Gastroesophageal sphincter (tissue), 3 donors: ENCODE results near the gene UROC1.

Source experiments
- CTCF ChIP-seq, 4 experiments: fragments of 200-600 bp in 2 of 4; fragments of 450-650 bp in 2 of 4; sonication (generic) in 1 of 4; IDR thresholded peaks; one replicate each; pipeline ENCODE4 v1.5.1; 2017 to 2019; ENCODE audit warnings: antibody characterized with exemption in 4 of 4, mild to moderate bottlenecking in 2 of 4, moderate library complexity in 2 of 4
- POLR2A ChIP-seq, 2 donors: fragments of 450-650 bp; IDR thresholded peaks; one replicate each; pipeline ENCODE4 v1.6.1; 2017; ENCODE audit warnings: antibody characterized with exemption in 2 of 2, mild to moderate bottlenecking in 2 of 2, moderate library complexity in 1 of 2
- POLR2AphosphoS5 ChIP-seq: sonication (generic); formaldehyde crosslinking; IDR thresholded peaks from one replicate; pipeline ENCODE4 v1.6.1; 2017; ENCODE audit warnings: antibody characterized with exemption

DNA sequence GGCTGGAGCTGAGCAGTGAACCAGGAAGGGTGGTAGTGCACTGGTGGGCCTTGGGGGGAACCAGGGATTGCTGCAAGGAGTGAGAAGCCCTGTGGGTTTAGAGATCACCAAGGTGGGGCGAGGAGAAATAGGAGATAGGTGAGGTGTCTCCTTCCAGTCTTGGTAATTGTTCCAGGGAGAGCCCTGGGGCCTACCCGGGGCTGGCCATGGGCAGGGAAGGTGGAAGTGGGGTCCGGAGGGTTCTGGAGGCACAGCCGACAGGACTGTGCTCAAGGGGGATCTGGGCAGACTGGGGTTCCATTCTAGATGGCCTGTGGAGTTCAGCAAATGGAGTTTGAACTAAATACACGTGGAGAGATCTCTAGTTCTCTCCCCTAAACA, 10.8 kb upstream of the UROC1 start:
- no peak for TF ChIP-seq POLR2AphosphoS5
- no peak for TF ChIP-seq CTCF (IDR thresholded peaks at IDR 0.05)
- TF ChIP-seq POLR2A (IDR thresholded peaks at IDR 0.05): no peak
